Astrocyte of the spinal cord (primary cell): ENCODE data around the gene PABPC3.

ENCODE experiments used
- DNase-seq: peaks from one replicate; pipeline ENCODE4 v3.0.0; 2011; ENCODE audit warnings: low read depth, low spot score
- H3K4me3 ChIP-seq: 2 replicates; pipeline ENCODE4 v1.5.1; 2011; ENCODE audit warnings: low read depth, mild to moderate bottlenecking, low read length, moderate library complexity
- in situ Hi-C: cut with HindIII; loops from 2 replicates; pipeline ENCODE4 v1.10.0; 2017; ENCODE audit warnings: low sequenced_read_pairs
- TF ChIP-seq, protein P1 (sequence below): IDR thresholded peaks from 2 replicates; pipeline ENCODE4 v1.5.1; 2012; ENCODE audit warnings: low read depth, mild to moderate bottlenecking, low read length, inconsistent platforms

PABPC3 gene

GRCh38 chr13:25095851-25096453, at the start of gene PABPC3:
Gene PABPC3, plus strand, starts transcription at chr13:25096136. Its CDS starts 63 bp downstream, at chr13:25096199.
- DNase-seq, result peak; percentile 6
- H3K4me3 ChIP-seq, result peak within 1 kb of the TSS; percentile 32
- TF ChIP-seq, protein P1, sequence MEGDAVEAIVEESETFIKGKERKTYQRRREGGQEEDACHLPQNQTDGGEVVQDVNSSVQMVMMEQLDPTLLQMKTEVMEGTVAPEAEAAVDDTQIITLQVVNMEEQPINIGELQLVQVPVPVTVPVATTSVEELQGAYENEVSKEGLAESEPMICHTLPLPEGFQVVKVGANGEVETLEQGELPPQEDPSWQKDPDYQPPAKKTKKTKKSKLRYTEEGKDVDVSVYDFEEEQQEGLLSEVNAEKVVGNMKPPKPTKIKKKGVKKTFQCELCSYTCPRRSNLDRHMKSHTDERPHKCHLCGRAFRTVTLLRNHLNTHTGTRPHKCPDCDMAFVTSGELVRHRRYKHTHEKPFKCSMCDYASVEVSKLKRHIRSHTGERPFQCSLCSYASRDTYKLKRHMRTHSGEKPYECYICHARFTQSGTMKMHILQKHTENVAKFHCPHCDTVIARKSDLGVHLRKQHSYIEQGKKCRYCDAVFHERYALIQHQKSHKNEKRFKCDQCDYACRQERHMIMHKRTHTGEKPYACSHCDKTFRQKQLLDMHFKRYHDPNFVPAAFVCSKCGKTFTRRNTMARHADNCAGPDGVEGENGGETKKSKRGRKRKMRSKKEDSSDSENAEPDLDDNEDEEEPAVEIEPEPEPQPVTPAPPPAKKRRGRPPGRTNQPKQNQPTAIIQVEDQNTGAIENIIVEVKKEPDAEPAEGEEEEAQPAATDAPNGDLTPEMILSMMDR, result no peak

DNA sequence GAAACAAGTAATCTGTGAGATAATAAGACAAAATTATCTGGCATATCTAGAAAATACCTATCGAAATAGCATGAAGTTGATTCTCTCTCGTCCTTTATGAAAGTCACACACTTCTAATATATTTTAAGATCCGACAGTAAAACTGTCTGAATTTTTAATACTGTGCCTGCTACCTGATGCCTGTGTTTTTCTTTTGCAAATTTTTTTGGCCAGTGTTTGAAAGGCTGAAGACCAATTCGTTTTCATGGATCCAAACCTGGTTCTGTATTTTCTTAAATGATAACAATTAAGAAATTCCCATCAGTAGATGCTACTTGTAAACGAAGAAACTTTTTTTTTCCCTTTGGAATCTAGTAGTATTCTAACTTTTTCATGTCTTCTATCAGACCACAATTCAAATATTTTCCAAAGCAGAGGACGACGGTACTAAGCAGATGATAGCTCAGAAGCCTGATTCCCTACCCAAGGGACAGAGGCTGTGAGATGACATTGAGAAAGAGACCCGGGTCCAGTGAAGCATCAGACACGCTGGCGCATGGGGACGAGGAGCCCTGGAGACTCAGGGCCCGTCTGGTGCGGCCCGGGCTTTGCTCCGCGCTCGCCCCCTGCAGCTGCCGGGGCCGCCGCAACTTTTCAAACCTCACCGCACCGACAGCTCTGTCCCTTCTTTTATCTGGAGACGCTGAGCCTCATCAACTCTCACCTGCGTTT, 49.5 kb upstream of the PABPC3 start:
- in situ Hi-C loops, result no loop called here
- TF ChIP-seq, protein P1, result no peak
- no peak for DNase-seq
- H3K4me3 ChIP-seq, result peak overlapping the region; percentile 39

More at GRCh38 chr13:25095851-25096453, at the start of gene PABPC3:
- in situ Hi-C loops, result no loop called here

GRCh38 chr13:25046985-25047511, 48.9 kb upstream of the PABPC3 start:
- in situ Hi-C loops, result no loop called here
- peak overlapping the region; percentile 39 for H3K4me3 ChIP-seq
- DNase-seq, result peak; percentile 34
- TF ChIP-seq, protein P1, result no peak

DNA sequence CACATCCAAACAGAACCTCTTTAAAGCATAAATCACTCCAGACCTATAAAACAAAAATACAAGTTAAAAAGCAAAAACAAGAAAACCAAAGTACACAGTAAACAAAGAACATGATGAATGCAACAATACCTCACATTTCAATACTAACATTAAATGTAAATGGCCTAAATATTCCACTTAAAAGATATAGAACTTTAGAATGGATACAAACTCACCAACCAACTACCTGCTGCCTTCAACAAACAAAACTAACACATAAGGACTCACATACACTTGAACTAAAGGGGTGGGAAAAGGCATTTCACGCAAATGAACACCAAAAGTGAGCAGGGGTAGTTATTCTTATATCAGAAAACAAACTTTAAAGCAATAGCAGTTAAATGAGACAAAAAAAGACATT, 44.9 kb upstream of the PABPC3 start:
- DNase-seq, result no peak
- in situ Hi-C loops, result no loop called here
- TF ChIP-seq, protein P1, result no peak
- H3K4me3 ChIP-seq, result no peak overlapping the region

- DNase-seq, result no peak
- in situ Hi-C loops, result no loop called here
- no peak overlapping the region for H3K4me3 ChIP-seq
- TF ChIP-seq, protein P1, result no peak
Observed at GRCh38 chr13:25059166-25059565, 36.8 kb upstream of the PABPC3 start.

DNA sequence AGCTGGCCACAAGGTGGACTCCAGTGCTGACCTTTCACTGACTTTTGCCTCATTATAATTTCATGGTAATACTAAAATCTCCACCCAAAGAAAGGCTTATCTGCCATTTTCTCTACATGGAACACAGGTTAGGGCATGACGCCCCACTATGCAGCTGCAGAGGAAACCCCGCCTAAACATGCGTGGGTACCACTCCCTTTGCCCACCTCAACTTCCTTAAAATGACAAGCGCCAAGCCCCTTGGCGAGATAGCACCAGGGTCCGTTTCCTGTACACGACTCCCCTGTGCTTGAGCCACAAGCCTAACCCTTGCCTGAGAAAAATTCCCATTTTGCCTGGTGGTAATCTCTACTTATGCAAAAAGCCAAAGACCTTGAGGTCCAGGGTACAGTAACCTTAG, 36.0 kb upstream of the PABPC3 start:
- TF ChIP-seq, protein P1, result no peak
- in situ Hi-C loops, result no loop called here
- DNase-seq, result no peak
- H3K4me3 ChIP-seq, result no peak overlapping the region
